NCI-H460 (cell line): ENCODE data around the gene CAMKV. TPM values are rescaled to one million over a fixed set of nuclear protein-coding genes. Genes with fewer than 3 reads are reported as not detected.
"Not testable (repeated sequence)": the region's sequence is repeated elsewhere in the genome, so short reads cannot be mapped to it uniquely, and the experiment has no call there.

Experiments
- DNase-seq: peaks from one replicate; pipeline ENCODE4 v3.0.0-alpha.2; 2016; ENCODE audit warnings: low read depth; ENCODE audit errors: extremely low read depth
- total RNA-seq: library from RNA; depleted of rRNA; stranded (reverse); fragments of >200 nt; shearing (Covaris generic); gene quantifications from 2 replicates; pipeline ENCODE4 v1.2.3, GENCODE V29; 2014

CAMKV gene
- total RNA-seq, 1 experiment from 2014 or later: not detected

GRCh38 chr3:49859576-49860305 is 10.0 kb downstream of the CAMKV start:
- DNase-seq: no peak

- DNase-seq: peak; percentile 91
These were observed 13.3 kb downstream of the CAMKV start, which contains the start of gene TRAIP for GRCh38 chr3:49856181-49857005. Gene TRAIP, minus strand, starts transcription at chr3:49856564. Its CDS starts 111 bp downstream, at chr3:49856453.

- no peak for DNase-seq
These were observed 14.0 kb downstream of the CAMKV start for GRCh38 chr3:49855662-49856061.

GRCh38 chr3:49845694-49846093 is 24.0 kb downstream of the CAMKV start:
- DNase-seq: no peak

- no peak for DNase-seq
These were observed 25.1 kb downstream of the CAMKV start for GRCh38 chr3:49844464-49845183.

GRCh38 chr3:49842843-49843517 is 26.7 kb downstream of the CAMKV start:
- no peak for DNase-seq

GRCh38 chr3:49841806-49842205 is 27.9 kb downstream of the CAMKV start:
- no peak for DNase-seq

GRCh38 chr3:49841126-49841696 is 28.5 kb downstream of the CAMKV start:
- DNase-seq: no peak

- DNase-seq: no peak
These were observed 29.3 kb downstream of the CAMKV start for GRCh38 chr3:49840388-49840787.

GRCh38 chr3:49839193-49839809 is 30.4 kb downstream of the CAMKV start:
- peak; percentile 65 for DNase-seq

GRCh38 chr3:49831341-49831740 is 38.4 kb downstream of the CAMKV start:
- no peak for DNase-seq

GRCh38 chr3:49826016-49826415 is 43.7 kb downstream of the CAMKV start:
- no peak for DNase-seq

GRCh38 chr3:49823131-49823530 is 46.6 kb downstream of the CAMKV start:
- not testable (repeated sequence) for DNase-seq

GRCh38 chr3:49813497-49814174 is 56.1 kb downstream of the CAMKV start, which contains the start of gene UBA7:
Gene UBA7, minus strand, starts transcription at chr3:49813953. Its CDS starts 166 bp downstream, at chr3:49813787.
- no peak for DNase-seq

GRCh38 chr3:49812916-49813496 is 56.7 kb downstream of the CAMKV start:
- DNase-seq: no peak
